ENCODE measurements around the gene DPH5.
A peak's percentile ranks its signal among the peaks of the same experiment; 100 is the strongest.
"Not testable (repeated sequence)": the region's sequence is repeated elsewhere in the genome, so short reads cannot be mapped to it uniquely, and the experiment has no call there.

DPH5 gene

DNA sequence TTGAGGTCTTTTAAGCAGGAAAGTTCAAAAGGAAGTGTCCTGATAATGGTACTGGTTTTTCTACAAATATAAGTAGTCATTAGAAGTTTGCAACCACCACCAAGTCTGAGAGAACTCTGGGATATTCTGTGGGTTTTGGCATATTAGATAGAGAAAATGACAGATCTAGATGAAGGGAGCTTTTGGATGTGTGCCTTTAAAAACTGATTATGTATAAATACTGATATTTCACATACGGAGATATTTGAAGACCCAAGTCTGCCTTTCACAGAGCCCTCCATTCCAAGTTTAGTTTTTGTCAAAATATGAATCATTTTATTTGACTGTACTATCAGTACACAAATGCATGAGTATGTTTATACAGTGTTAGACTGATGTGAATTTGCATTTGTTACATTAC, 48.6 kb downstream of the DPH5 start:
- DNase-seq: no peak

DNA sequence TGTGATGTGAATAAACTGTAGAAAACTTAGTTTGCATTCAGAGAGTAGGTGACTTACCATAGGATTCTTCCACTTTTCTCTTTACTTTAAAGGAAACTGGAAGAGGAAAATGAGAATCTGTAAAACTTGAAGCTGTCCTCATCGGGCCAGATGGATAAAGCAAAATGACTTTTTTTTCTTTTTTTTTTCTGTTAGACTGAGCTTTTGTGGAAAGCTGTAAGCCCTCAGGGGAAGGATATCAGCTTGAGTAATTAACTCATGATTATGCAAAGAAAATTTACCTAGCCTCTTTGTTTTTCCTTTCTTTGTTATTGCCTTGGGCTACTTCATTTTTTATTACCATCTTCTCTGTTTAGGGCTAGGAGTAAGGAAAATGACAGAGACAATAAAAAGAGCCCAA, 53.4 kb downstream of the DPH5 start:
- no peak for DNase-seq

DNA sequence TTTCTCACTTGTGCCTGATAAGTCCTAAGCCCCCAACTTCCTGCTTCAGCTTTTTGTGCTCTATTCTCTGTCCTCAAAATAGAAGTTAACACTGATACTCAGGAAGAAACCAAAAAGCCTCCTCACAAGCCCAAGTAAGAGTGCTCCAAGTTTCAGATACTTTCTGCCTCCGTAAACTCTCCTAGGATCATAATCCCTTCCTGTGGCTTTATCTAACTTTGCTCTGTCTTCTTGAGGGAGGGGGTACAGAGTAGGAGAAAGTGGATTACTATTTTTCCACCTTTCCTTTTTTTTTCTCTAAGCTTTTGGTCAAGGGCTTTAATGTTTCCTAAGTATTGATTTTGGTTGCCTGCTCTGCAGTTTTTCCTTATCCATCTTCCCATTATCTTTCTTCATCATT, 54.6 kb downstream of the DPH5 start:
- no peak for DNase-seq

DNA sequence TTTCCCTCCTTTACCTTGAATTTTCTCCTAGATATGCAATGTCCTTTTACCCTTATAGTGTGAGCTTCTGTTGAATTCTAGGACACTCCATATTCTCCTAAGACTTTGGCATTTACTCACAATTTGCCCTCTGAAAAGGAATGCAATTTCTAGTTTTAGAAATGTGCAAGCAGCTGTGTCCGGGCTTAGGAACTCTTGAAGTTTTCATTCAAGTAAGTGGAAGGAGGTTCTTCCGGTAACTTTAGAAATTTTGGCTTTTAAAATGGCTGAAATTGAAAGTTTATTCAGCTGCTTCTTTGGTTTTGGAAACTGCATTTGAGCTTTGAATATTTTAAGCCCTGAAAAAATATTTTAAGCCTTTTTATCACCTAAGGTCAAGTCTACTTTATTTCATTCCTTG, 56.3 kb downstream of the DPH5 start:
- DNase-seq: no peak

DNA sequence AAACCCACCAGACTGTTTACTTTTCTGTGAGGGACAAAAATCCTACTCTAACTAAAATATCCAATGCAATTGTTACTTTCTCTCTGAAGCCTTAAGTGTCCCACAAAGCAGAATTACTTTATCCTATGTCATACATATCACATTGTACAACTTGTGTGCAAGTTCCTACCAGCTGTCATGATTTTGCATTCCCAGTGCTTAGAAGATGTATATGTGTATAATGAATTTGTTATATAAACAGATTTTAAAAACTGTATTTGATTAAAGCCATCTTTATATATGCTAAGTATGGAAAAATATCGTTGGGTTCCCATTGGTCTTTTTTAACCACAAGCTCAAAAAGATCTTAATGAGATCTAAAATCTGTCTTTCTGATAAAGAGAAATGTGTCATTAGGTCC, 57.0 kb downstream of the DPH5 start:
- DNase-seq: no peak

DNA sequence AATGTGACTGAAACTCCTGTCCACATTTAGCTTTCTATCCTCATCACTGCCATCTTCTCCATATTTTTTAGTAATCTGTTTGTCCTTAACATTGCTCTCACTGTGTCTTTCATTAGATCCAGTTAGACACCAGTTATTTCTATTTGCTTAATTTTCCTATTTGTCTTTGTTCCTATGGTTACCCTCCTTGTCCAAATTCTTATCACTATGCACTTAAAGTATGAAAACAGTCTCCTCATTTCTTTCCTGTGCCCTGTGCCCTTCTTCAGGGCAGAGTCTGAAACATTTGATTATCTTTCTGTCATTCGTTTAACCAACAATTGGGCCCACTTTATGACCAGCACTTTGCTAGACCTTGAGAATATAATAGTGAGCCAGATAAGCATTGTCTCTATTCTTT, 65.5 kb downstream of the DPH5 start:
- no peak for DNase-seq

DNA sequence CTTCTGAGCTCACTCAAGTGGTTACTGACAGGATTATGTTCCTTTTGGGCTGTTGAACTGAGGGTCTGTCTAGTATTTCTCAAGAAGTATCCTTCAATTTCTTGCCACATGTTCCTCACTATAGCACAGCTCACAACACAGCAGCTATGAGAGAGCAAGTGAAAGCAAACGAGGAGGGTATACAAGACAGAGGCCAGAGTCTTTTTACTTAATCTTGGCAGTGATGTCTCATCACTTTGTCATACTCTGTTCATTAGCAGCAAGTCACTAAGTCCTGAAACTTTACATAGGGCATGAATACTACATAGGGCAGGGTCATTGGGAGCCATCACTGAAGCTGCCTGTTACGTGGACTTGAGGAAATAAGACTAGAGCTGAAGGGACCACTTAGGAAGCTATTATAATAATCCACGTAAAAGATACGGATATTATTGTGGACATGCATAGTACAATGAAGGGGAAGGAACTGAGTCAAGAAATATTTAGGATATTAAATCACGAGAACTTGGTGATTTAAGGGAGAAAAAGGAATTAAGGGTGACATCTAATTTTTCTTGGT, 66.0 kb downstream of the DPH5 start:
- no peak for DNase-seq

DNA sequence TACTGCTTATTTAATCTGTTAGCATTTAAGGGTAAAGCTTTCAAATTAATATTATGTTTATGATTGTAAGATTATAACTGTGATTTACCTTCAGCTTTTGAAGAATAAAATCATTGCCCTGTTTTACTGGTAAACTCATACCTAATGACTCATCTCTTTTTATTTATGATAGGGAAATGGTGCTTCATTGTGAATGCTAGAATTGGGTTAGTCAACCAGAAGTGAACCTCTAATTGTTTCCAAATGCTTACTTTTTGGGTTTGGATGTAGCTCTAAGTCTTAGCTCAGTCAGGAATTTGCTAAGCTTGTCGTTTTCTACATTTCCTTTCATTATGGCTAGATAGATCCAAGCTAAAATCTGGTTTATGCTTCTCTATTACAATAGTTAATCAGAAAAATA, 70.3 kb downstream of the DPH5 start:
- no peak for DNase-seq

DNA sequence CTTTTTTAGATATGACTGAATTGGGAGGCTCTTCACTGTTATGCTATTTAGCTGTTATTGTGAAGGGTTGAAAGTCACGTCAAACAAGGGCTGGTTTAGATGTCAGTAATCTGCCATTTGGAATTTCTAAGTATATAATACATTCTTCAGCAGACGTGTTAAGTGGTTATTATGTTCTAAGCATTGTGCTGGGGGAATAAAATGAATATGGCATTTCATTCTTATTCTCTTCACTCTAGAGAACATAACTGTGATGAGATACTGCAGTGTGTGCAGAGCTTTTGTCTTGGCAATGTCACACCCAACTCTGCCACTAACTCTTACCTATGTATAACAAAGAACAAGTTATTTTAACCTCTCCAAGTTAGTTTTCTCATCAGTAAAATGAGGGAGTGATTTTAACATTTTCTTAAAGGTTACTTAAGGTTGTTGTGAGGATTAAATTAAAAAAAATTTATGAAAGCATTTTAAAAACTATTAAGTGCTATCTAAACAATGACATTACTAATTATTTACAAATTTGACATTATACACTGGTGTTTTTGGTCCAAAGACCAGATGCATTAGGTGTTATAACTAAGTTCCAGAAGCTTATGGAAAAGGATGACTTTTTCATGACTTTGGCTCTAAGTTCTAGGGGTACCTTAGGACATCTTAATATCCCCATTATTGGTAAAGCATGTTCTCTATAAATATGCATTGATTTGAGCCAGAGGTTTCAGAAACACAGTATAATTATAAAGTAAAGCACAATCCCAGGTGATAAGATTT, 71.4 kb downstream of the DPH5 start:
- DNase-seq: no peak

DNA sequence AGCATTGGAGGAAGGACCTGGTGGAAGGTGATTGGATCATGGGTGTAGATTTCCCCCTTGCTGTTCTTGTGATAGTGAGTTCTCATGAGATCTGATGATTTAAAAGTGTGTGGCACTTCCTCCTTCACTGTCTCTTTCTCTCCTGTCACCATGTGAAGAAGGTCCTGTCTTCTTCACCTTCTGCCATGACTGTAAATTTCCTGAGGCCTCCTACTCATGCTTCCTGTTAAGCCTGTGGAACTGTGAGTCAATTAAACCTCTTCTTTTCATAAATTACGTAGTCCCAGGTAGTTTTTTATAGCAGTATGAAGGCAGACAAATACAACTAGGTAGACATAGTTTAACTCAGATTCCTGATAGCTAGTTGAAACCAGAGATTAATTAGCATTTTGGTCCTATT, 72.6 kb downstream of the DPH5 start:
- not testable (repeated sequence) for DNase-seq

DNA sequence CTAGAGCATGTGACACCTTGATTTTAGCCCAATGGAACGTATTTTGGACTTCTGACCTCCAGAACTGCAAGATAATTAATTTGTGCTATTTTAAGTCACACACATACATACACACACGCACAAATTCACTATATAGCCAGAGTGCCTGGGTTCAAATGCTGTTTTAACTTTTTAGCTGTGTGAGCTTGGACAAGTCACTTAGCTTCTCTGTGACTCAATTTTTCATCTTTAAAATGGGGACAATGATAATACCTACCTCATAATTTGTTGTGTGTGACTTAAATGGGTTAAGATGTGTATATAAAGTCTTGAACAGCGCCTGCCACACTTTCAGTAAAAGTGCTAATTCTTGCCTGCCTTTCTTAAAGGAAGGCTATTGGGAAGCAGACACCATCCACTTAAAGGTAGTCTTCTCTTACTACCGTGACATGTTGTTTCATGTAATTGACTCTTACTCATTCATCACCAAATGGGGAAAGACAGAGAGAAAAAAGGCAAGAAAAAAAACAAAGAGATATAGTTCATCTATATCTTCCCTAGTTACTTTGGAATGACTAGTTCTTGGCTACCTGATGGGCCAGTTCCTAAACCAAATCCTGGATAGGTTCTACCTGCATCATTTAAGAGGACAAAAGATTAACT, 73.4 kb downstream of the DPH5 start:
- no peak for DNase-seq

DNA sequence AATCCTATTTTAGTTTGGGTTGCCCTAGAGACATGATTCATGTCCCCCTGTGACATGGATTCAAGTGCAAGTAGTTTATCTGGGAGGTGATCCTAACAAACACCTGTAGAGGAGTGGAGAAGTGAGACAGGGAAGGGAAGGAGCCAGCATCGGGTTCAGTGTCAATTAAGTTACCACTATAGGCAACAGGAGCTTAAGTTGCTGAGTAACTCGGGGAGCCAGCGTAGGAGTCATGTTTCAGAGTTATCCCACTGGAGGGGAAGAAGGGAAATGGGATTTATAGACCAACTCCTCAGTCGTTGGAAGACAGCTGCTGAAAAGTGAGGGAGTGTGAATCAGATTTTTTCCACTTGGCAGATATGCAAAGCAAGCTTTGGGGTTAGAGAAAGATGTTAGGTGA, 74.8 kb downstream of the DPH5 start:
- DNase-seq: no peak

DNA sequence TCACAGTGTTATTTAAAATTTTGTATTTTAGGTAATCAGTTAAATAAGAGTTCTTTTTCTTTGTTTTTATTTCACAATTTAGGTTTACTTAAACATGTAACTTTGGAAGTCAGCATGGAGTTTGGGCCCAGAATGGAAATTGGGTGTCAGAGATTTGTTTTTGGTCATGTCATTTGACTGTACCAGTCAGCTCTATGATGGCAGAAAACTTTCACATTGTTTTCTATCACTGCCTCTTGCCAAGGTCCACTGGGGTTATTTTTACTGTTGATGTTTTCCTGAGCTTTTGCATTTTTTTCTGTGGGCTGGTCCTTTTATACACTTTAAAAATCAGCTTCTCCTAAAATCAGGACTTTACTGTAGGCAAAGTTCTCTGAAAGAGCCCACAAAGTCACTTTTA, 75.2 kb downstream of the DPH5 start:
- DNase-seq: no peak

DNA sequence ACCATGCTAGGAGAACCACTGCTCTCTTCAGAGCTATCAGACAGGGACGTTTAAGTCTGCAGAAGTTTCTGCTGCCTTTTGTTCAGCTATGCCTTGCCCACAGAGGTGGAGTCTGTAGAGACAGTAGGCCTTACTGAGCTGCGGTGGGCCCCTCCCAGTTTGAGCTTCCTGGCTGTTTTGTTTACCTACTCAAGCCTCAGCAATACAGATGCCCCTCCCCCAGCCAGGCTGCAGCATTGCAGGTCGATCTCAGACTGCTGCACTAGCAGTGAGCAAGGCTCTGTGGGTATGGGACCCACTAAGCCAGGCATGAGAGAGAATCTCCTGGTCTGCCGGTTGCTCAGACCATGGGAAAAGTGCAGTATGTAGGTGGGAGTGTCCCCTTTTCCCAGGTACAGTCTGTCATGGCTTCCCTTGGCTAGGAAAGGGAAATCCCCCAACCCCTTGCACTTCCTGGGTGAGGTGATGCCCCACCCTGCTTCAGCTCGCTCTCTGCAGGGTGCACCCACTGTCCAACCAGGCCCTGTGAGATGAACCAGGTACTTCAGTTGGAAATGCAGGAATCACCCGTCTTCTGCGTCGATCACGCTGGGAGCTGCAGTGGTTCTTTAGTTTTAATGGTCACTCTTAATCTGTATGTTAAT, 75.9 kb downstream of the DPH5 start:
- DNase-seq: peak; percentile 96

DNA sequence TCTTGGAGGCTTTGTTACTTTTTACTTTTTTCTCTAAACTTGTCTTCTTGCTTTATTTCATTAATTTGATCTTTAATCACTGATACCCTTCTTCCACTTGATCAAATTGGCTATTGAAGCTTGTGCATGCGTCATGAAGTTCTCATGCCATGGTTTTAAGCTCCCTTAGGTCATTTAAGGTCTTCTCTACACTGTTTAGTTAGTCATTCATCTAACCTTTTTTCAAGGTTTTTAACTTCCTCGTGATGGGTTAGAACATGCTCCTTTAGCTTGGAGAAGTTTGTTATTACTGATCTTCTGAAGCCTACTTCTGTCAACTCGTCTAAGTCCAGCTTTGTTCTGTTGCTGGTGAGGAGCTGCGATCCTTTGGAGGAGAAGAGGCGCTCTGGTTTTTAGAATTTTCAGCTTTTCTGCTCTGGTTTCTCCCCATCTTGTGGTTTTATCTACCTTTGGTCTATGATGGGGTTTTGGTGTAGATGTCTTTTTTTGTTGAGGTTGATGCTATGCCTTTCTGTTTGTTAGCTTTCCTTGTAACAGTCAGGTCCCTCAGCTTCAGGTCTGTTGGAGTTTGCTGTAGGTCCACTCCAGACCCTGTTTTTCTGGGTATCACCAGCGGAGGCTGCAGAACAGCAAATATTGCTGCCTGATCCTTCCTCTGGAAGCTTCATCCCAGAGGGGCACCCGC, 76.7 kb downstream of the DPH5 start:
- DNase-seq: not testable (repeated sequence)

DNA sequence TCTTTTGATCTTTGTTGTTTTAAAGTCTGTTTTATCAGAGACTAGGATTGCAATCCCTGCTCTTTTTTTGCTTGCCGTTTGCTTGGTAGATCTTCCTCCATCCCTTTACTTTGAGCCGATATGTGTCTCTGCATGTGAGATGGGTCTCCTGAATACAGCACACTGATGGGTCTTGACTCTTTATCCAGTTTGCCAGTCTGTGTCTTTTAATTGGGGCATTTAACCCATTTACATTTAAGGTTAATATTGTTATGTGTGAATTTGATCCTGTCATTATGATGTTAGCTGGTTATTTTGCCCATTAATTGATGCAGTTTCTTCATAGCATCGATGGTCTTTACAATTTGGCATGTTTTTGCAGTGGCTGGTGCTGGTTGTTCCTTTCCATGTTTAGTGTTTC, 77.8 kb downstream of the DPH5 start:
- DNase-seq: not testable (repeated sequence)

DNA sequence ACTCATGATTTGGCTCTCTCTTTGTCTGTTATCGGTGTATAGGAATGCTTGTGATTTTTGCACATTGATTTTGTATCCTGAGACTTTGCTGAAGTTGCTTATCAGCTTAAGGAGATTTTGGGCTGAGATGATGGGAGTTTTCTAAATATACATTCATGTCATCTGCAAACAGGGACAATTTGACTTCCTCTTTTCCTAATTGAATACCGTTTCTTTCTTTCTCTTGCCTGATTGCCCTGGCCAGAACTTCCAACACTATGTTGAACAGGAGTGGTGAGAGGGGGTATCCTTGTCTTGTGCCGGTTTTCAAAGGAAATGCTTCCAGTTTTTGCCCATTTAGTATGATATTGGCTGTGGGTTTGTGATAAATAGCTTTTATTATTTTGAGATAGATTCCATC, 79.5 kb downstream of the DPH5 start:
- not testable (repeated sequence) for DNase-seq

DNA sequence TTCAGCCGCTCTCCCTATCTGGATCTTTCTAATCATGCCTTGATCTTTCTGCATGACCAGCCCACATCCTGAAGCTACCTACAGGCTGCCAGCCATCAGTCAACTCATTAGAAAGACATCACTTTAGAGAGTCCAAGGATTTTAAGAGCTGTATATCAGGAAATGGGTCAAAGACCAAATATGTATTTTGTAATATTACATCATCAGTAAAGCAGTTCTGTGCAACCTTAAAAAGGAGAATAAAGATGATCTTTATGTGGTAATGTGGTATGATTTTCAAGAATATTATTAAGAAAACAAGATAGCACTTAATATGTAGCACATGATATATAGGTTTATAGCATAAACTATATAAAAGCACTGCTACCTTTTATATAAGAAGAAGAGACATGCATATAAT, 82.1 kb downstream of the DPH5 start:
- DNase-seq: no peak

DNA sequence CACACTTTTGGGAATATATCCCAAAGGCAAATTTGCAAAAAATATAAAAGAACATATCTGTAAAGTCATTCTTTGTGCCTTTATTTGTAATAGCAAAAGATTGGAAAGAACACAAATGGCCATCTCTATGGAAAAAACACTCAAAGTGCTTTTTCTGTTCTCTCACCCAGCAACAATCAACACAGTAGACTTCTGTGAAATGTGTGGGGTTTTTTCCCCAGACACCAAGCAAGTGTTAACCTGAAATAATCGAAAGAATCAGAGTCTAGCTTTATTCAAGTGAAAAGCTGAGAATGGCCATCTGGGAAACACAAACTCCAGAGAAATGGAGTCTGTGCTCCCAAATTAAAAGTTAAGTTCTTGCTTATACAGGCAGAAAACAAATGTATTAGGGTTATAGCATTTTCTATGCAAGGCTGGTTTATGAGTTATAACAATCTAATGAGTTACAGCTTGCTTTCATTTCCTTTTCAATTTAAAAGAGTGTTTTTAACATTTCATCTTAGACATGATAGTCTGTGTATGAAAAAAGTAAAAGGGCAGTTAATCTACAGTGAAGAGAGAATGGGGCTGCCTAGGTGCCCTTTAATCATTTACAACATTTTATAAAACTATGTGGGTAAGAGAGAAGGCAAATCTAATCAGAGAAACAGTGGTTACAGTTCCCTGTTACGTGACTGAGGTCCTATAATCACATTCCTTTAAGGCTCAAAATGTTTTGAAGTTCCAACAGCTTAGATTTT, 83.1 kb downstream of the DPH5 start:
- no peak for DNase-seq

DNA sequence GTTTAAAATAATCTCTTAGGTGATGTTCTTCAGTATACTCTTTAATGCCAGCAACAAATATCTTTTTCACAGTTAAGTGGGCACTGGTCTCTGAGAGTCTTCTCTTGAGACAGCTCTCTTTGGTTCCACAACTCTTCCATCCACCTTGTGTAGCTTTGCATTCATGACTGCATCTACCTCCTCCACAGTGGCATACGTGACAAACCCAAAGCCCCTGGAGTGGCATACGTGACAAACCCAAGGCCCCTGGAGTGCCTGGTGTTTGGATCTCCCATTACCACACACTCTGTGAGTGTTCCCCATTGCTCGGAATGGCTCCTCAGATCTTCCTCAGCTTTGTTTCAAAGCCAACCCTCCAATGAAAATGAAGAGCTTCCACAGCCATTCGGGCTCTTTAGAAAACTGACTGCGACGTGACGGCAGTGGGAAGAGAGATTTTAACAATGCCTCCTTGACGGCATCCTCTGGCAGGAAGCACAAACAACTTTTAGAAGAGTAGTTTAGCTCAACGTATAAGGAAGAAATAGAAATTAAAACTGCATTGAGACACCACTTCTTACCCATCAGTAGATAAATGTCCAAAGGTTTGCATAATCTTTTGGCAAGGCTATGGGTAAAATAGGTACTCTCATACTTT, 83.9 kb downstream of the DPH5 start:
- no peak for DNase-seq

DNA sequence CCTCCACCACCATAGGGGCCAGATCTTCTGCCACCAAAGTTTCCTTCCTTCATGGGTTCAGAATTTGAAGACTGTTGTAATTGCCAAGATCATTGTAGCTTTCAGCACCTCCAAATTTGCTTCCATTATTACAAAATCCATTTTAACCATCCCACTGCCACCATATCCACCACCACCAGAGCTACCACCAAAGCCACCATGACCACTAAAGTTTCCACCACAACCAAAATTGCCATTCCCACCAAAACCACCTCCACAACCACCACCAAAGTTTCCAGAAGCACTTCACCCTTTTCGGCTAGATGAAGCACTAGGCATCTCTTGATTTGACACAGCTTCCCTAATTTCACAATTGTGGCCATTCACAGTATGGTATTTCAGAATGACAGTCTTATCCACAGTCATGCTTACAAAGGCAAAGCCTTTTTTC, 84.5 kb downstream of the DPH5 start:
- no peak for DNase-seq

All from DMS53 (cell line).